GM23338 (cell line): ENCODE results near the gene PFKM. TPM values are rescaled to one million over a fixed set of nuclear protein-coding genes. Genes with fewer than 3 reads are reported as not detected.

Experiments
- ATAC-seq: fragments of 200-7000 bp; cut with Tn5 transposase; 3 replicates; pipeline ENCODE4 v1.9.1; 2020
- DNase-seq: peaks from one replicate; pipeline ENCODE4 v3.0.0-alpha.2; 2015; ENCODE audit warnings: low spot score
- H2AFZ ChIP-seq: fragments of 200-600 bp; sonication (generic); 2 replicates; pipeline ENCODE4 v1.8.0; 2016; ENCODE audit warnings: antibody characterized with exemption, mild to moderate bottlenecking, moderate library complexity
- H3F3A ChIP-seq: fragments of 200-600 bp; sonication (generic); replicated peaks from 2 replicates; pipeline ENCODE4 v1.8.0; 2017; ENCODE audit warnings: antibody characterized with exemption, mixed run types, low read depth
- H3K27ac ChIP-seq: fragments of 200-600 bp; sonication (generic); 2 replicates; pipeline ENCODE4 v1.6.1; 2016; ENCODE audit warnings: low read depth
- H3K27me3 ChIP-seq: fragments of 200-600 bp; sonication (generic); 2 replicates; pipeline ENCODE4 v1.8.0; 2016; ENCODE audit warnings: mild to moderate bottlenecking, mixed run types, moderate library complexity; ENCODE audit not compliant: insufficient read depth
- H3K36me3 ChIP-seq: fragments of 200-600 bp; sonication (generic); 2 replicates; pipeline ENCODE4 v1.8.0; 2016; ENCODE audit warnings: mild to moderate bottlenecking; ENCODE audit not compliant: insufficient read depth
- H3K4me1 ChIP-seq: fragments of 200-600 bp; sonication (generic); 2 replicates; pipeline ENCODE4 v1.8.0; 2016; ENCODE audit warnings: mild to moderate bottlenecking, moderate library complexity; ENCODE audit not compliant: insufficient read depth
- H3K4me2 ChIP-seq: fragments of 200-600 bp; sonication (generic); 2 replicates; pipeline ENCODE4 v1.7.1; 2017; ENCODE audit warnings: mixed run types
- H3K4me3 ChIP-seq: fragments of 200-600 bp; sonication (generic); 2 replicates; pipeline ENCODE4 v1.6.1; 2016; ENCODE audit warnings: mixed run types
- H3K79me2 ChIP-seq: fragments of 200-600 bp; sonication (generic); replicated peaks from 2 replicates; pipeline ENCODE4 v1.8.0; 2017; ENCODE audit warnings: mild to moderate bottlenecking; ENCODE audit not compliant: insufficient read depth
- H3K9me2 ChIP-seq: fragments of 200-600 bp; sonication (generic); 2 replicates; pipeline ENCODE4 v1.8.0; 2017; ENCODE audit not compliant: insufficient read depth
- H4K20me1 ChIP-seq: fragments of 200-600 bp; sonication (generic); replicated peaks from 2 replicates; pipeline ENCODE4 v1.8.0; 2017; ENCODE audit warnings: mild to moderate bottlenecking; ENCODE audit not compliant: insufficient read depth
- H3K27ac Mint-ChIP-seq: 2 replicates; pipeline ENCODE4 v1.8.0; 2020; ENCODE audit warnings: inconsistent platforms, mild to moderate bottlenecking, moderate library complexity, mixed read lengths
- H3K27me3 Mint-ChIP-seq: 3 replicates; pipeline ENCODE4 v1.8.0; 2022; ENCODE audit warnings: low read depth, mild to moderate bottlenecking, moderate library complexity, mixed read lengths, inconsistent platforms; ENCODE audit not compliant: insufficient read depth, poor library complexity
- H3K36me3 Mint-ChIP-seq: 3 replicates; pipeline ENCODE4 v1.8.0; 2021; ENCODE audit warnings: low read depth, mild to moderate bottlenecking, inconsistent platforms, moderate library complexity, mixed read lengths
- H3K4me1 Mint-ChIP-seq: 3 replicates; pipeline ENCODE4 v1.8.0; 2020; ENCODE audit warnings: mild to moderate bottlenecking, inconsistent platforms, mixed read lengths
- H3K4me3 Mint-ChIP-seq: 3 replicates; pipeline ENCODE4 v1.8.0; 2021; ENCODE audit warnings: moderate library complexity, mild to moderate bottlenecking, inconsistent platforms, mixed read lengths
- H3K9me3 Mint-ChIP-seq: 3 replicates; pipeline ENCODE4 v1.8.0; 2020; ENCODE audit warnings: moderate library complexity, mild to moderate bottlenecking, inconsistent platforms, mixed read lengths
- CREB1 ChIP-seq: fragments of 250-450 bp; sonication (Bioruptor Pico); IDR thresholded peaks from 2 replicates; pipeline ENCODE4 v1.5.0; 2020; ENCODE audit warnings: low read depth, mild to moderate bottlenecking, moderate library complexity
- CTCF ChIP-seq, 2 experiments: fragments of 200-600 bp in 1 of 2; sonication (generic) in 1 of 2; conservative IDR thresholded peaks; 2 replicates each; pipeline versions ENCODE4 v1.5.1 to v1.6.1; 2016 to 2017; ENCODE audit warnings: antibody characterized with exemption in 2 of 2, low read depth in 2 of 2, mild to moderate bottlenecking in 2 of 2, moderate library complexity in 1 of 2
- EZH2 ChIP-seq: fragments of 200-600 bp; sonication (generic); IDR thresholded peaks from one replicate; pipeline ENCODE4 v1.8.0; 2017; ENCODE audit warnings: antibody characterized with exemption, mild to moderate bottlenecking, low read depth; ENCODE audit not compliant: unreplicated experiment
- EZH2phosphoT487 ChIP-seq: fragments of 200-600 bp; sonication (generic); IDR thresholded peaks from one replicate; pipeline ENCODE4 v1.8.1; 2018; ENCODE audit warnings: antibody characterized with exemption; ENCODE audit not compliant: unreplicated experiment
- NANOG ChIP-seq: IDR thresholded peaks from 2 replicates; pipeline ENCODE4 v1.6.1; 2016; ENCODE audit warnings: antibody characterized with exemption, borderline replicate concordance
- POLR2AphosphoS5 ChIP-seq: IDR thresholded peaks from 2 replicates; pipeline ENCODE4 v1.6.1; 2016; ENCODE audit warnings: antibody characterized with exemption, low read depth
- REST ChIP-seq: IDR thresholded peaks from one replicate; pipeline ENCODE4 v1.6.1; 2018; ENCODE audit warnings: antibody characterized with exemption; ENCODE audit not compliant: unreplicated experiment
- ZNF114 ChIP-seq: fragments of 250-450 bp; sonication (Bioruptor Pico); IDR thresholded peaks from 2 replicates; pipeline ENCODE4 v1.5.0; 2020; ENCODE audit warnings: mild to moderate bottlenecking, moderate library complexity
- polyA plus RNA-seq: library from polyadenylated mRNA; unstranded; fragments of >200 nt; fragmentation: Nextera tagmentation; extraction: Ambion mirVana; gene quantifications from 2 replicates; pipeline ENCODE4 v1.2.1, GENCODE V29; 2016
- total RNA-seq: library from RNA; depleted of rRNA; stranded (reverse); fragments of >200 nt; shearing (Covaris generic); gene quantifications from 2 replicates; pipeline ENCODE4 v1.2.3, GENCODE V29; 2014
- TF ChIP-seq, protein P1 (sequence below): IDR thresholded peaks from 2 replicates; pipeline ENCODE4 v1.6.1; 2016; ENCODE audit warnings: antibody characterized with exemption
- TF ChIP-seq, protein P2 (sequence below): fragments of 250-450 bp; sonication (Bioruptor Pico); IDR thresholded peaks from 2 replicates; pipeline ENCODE4 v1.5.0; 2020; ENCODE audit warnings: mild to moderate bottlenecking, moderate library complexity

PFKM gene
- total and polyA plus RNA-seq, 2 experiments from 2014 or later = 47.2 to 82.5 TPM

DNA sequence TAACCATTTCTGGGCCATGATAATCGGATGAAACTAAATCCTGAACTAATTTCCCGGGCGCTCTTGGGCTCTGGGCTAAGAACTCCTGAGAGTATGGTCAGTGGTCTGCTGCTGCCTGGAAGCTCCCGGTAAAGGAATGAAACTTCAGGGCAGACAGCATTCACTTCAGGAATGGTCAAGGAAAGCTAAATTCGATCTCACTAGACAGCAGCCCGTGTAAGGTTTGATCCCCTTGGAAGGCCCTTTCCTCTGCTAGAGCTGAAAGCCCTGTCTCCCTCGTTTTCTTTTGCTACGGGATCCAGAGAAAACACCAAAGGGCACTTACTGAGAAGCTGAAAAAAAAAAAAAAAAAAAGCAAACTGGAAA, 37.5 kb downstream of the PFKM start (continued):
- TF ChIP-seq ZNF114 (no peak), EZH2 (no peak), EZH2phosphoT487 (no peak), POLR2AphosphoS5 (no peak), CTCF (conservative IDR thresholded peaks at IDR 0.05; ENCODE audit: low read depth in 2 of 2) (no peak), CREB1 (CRISPR knock-in tag) (no peak), NANOG (no peak), REST (no peak)
- TF ChIP-seq, protein P1, sequence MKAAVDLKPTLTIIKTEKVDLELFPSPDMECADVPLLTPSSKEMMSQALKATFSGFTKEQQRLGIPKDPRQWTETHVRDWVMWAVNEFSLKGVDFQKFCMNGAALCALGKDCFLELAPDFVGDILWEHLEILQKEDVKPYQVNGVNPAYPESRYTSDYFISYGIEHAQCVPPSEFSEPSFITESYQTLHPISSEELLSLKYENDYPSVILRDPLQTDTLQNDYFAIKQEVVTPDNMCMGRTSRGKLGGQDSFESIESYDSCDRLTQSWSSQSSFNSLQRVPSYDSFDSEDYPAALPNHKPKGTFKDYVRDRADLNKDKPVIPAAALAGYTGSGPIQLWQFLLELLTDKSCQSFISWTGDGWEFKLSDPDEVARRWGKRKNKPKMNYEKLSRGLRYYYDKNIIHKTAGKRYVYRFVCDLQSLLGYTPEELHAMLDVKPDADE = no peak

GRCh38 chr12:48157018-48157888, 38.1 kb downstream of the PFKM start, which contains the start of gene ASB8:
TSS of gene ASB8 (minus strand) at chr12:48157515. CDS start at chr12:48153496, 4,019 bp downstream.
- peak within 1 kb of the TSS; percentile 73 for H3K4me3 ChIP-seq
- H3K9me3 Mint-ChIP-seq = no peaks in the 10 kb centered on the region
- H3K9me2 ChIP-seq = no peaks in the 10 kb centered on the region
- H3F3A ChIP-seq = no peaks in the 10 kb centered on the region
- no peaks in the 10 kb centered on the region for H3K36me3 ChIP-seq
- H3K4me1 ChIP-seq = peaks cover 7% of the 10 kb centered on the region; the same call in 1 of the 2 replicates
- no peaks in the 10 kb centered on the region; the same call in 2 of the 3 replicates for H3K36me3 Mint-ChIP-seq
- H4K20me1 ChIP-seq = no peaks in the 10 kb centered on the region
- peaks cover 6% of the 10 kb centered on the region for H3K27me3 Mint-ChIP-seq
- H3K27ac Mint-ChIP-seq = peak within 1 kb of the TSS; percentile 77
- peak within 1 kb of the TSS; percentile 86 for H2AFZ ChIP-seq
- peak within 1 kb of the TSS; percentile 95 for H3K4me3 Mint-ChIP-seq
- H3K79me2 ChIP-seq = no peaks in the 10 kb centered on the region
- peak; percentile 99 for DNase-seq
- H3K4me2 ChIP-seq = peak within 1 kb of the TSS; percentile 78
- H3K4me1 Mint-ChIP-seq = peaks cover 13% of the 10 kb centered on the region
- no peaks in the 10 kb centered on the region for H3K27me3 ChIP-seq
- peak; percentile 94 for ATAC-seq
- H3K27ac ChIP-seq = 0 out of 2 replicates have a peak within 1 kb of the TSS, but pooled peaks have one; percentile 79
- peak; percentile 46 for TF ChIP-seq CREB1 (CRISPR knock-in tag)
- TF ChIP-seq, protein P1 = peak; percentile 72
- TF ChIP-seq, protein P2, sequence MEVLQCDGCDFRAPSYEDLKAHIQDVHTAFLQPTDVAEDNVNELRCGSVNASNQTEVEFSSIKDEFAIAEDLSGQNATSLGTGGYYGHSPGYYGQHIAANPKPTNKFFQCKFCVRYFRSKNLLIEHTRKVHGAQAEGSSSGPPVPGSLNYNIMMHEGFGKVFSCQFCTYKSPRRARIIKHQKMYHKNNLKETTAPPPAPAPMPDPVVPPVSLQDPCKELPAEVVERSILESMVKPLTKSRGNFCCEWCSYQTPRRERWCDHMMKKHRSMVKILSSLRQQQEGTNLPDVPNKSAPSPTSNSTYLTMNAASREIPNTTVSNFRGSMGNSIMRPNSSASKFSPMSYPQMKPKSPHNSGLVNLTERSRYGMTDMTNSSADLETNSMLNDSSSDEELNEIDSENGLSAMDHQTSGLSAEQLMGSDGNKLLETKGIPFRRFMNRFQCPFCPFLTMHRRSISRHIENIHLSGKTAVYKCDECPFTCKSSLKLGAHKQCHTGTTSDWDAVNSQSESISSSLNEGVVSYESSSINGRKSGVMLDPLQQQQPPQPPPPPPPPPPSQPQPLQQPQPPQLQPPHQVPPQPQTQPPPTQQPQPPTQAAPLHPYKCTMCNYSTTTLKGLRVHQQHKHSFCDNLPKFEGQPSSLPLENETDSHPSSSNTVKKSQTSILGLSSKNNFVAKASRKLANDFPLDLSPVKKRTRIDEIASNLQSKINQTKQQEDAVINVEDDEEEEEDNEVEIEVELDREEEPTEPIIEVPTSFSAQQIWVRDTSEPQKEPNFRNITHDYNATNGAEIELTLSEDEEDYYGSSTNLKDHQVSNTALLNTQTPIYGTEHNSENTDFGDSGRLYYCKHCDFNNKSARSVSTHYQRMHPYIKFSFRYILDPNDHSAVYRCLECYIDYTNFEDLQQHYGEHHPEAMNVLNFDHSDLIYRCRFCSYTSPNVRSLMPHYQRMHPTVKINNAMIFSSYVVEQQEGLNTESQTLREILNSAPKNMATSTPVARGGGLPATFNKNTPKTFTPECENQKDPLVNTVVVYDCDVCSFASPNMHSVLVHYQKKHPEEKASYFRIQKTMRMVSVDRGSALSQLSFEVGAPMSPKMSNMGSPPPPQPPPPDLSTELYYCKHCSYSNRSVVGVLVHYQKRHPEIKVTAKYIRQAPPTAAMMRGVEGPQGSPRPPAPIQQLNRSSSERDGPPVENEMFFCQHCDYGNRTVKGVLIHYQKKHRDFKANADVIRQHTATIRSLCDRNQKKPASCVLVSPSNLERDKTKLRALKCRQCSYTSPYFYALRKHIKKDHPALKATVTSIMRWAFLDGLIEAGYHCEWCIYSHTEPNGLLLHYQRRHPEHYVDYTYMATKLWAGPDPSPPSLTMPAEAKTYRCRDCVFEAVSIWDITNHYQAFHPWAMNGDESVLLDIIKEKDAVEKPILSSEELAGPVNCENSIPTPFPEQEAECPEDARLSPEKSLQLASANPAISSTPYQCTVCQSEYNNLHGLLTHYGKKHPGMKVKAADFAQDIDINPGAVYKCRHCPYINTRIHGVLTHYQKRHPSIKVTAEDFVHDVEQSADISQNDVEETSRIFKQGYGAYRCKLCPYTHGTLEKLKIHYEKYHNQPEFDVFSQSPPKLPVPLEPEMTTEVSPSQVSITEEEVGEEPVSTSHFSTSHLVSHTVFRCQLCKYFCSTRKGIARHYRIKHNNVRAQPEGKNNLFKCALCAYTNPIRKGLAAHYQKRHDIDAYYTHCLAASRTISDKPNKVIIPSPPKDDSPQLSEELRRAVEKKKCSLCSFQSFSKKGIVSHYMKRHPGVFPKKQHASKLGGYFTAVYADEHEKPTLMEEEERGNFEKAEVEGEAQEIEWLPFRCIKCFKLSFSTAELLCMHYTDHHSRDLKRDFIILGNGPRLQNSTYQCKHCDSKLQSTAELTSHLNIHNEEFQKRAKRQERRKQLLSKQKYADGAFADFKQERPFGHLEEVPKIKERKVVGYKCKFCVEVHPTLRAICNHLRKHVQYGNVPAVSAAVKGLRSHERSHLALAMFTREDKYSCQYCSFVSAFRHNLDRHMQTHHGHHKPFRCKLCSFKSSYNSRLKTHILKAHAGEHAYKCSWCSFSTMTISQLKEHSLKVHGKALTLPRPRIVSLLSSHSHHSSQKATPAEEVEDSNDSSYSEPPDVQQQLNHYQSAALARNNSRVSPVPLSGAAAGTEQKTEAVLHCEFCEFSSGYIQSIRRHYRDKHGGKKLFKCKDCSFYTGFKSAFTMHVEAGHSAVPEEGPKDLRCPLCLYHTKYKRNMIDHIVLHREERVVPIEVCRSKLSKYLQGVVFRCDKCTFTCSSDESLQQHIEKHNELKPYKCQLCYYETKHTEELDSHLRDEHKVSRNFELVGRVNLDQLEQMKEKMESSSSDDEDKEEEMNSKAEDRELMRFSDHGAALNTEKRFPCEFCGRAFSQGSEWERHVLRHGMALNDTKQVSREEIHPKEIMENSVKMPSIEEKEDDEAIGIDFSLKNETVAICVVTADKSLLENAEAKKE (CRISPR knock-in tag) = no peak
